Astrocyte of the spinal cord (primary cell): Measurements from ENCODE around the gene ARHGAP18.

Experiments used
- DNase-seq: peaks from one replicate; pipeline ENCODE4 v3.0.0; 2011; ENCODE audit warnings: low read depth, low spot score
- H3K4me3 ChIP-seq: 2 replicates; pipeline ENCODE4 v1.5.1; 2011; ENCODE audit warnings: low read depth, mild to moderate bottlenecking, low read length, moderate library complexity
- CTCF ChIP-seq: IDR thresholded peaks from 2 replicates; pipeline ENCODE4 v1.5.1; 2012; ENCODE audit warnings: low read depth, mild to moderate bottlenecking, low read length, inconsistent platforms
- in situ Hi-C: cut with HindIII; loops from 2 replicates; pipeline ENCODE4 v1.10.0; 2017; ENCODE audit warnings: low sequenced_read_pairs

ARHGAP18 gene

GRCh38 chr6:129615020-129615419 lies 95.0 kb downstream of the ARHGAP18 start:
- no peak for DNase-seq
- in situ Hi-C loops: no loop called here
- no peak overlapping the region for H3K4me3 ChIP-seq
- TF ChIP-seq CTCF: no peak

GRCh38 chr6:129614464-129614863 lies 95.5 kb downstream of the ARHGAP18 start:
- no peak overlapping the region for H3K4me3 ChIP-seq
- no peak for TF ChIP-seq CTCF
- in situ Hi-C loops: no loop called here
- DNase-seq: no peak

- no peak for TF ChIP-seq CTCF
- no peak overlapping the region for H3K4me3 ChIP-seq
- no peak for DNase-seq
- in situ Hi-C loops: no loop called here
Observed at GRCh38 chr6:129612440-129612839, 97.5 kb downstream of the ARHGAP18 start.

GRCh38 chr6:129609635-129610034 lies 100.3 kb downstream of the ARHGAP18 start:
- in situ Hi-C loops: no loop called here
- no peak overlapping the region for H3K4me3 ChIP-seq
- no peak for DNase-seq
- TF ChIP-seq CTCF: no peak

GRCh38 chr6:129608886-129609537 lies 101.0 kb downstream of the ARHGAP18 start:
- DNase-seq: no peak
- no peak overlapping the region for H3K4me3 ChIP-seq
- in situ Hi-C loops: no loop called here
- no peak for TF ChIP-seq CTCF

- peak; percentile 35 for DNase-seq
- no peak overlapping the region for H3K4me3 ChIP-seq
- in situ Hi-C loops: no loop called here
- TF ChIP-seq CTCF: no peak
Observed at GRCh38 chr6:129607581-129608186, 102.3 kb downstream of the ARHGAP18 start.

- TF ChIP-seq CTCF: no peak
- H3K4me3 ChIP-seq: no peak overlapping the region
- DNase-seq: peak; percentile 58
- in situ Hi-C loops: no loop called here
Observed at GRCh38 chr6:129606664-129607063, 103.3 kb downstream of the ARHGAP18 start.
